ENCODE measurements around the gene GPC6.

The GPC6 gene

GRCh38 chr13:94317063-94317491 is 1090.5 kb downstream of the GPC6 start:
- H3K4me3 ChIP-seq (ENCODE audit: low read depth, low read length): no peak overlapping the region
- TF ChIP-seq MAX (IDR thresholded peaks at IDR 0.05; ENCODE audit: low read depth, low read length) (no peak), POLR2A (IDR thresholded peaks at IDR 0.05; ENCODE audit: extremely low read depth, insufficient read length) (no peak)
- no peak for DNase-seq (ENCODE audit: low read depth)

GRCh38 chr13:94318418-94318817 is 1091.8 kb downstream of the GPC6 start:
- no peak overlapping the region for H3K4me3 ChIP-seq (ENCODE audit: low read depth, low read length)
- no peak for TF ChIP-seq POLR2A (IDR thresholded peaks at IDR 0.05; ENCODE audit: extremely low read depth, insufficient read length)
- no peak for TF ChIP-seq CTCF (IDR thresholded peaks at IDR 0.05; ENCODE audit: low read depth, low read length)
- no peak for TF ChIP-seq MYC (IDR thresholded peaks at IDR 0.05; ENCODE audit: low read depth, low read length)
- no peak for TF ChIP-seq MAX (IDR thresholded peaks at IDR 0.05; ENCODE audit: low read depth, low read length)
- DNase-seq (ENCODE audit: low read depth): no peak

- no peak for DNase-seq (ENCODE audit: low read depth)
- TF ChIP-seq MYC (IDR thresholded peaks at IDR 0.05; ENCODE audit: low read depth, low read length) (no peak), POLR2A (IDR thresholded peaks at IDR 0.05; ENCODE audit: extremely low read depth, insufficient read length) (no peak), MAX (IDR thresholded peaks at IDR 0.05; ENCODE audit: low read depth, low read length) (no peak), CTCF (IDR thresholded peaks at IDR 0.05; ENCODE audit: low read depth, low read length) (no peak)
- H3K4me3 ChIP-seq (ENCODE audit: low read depth, low read length): no peak overlapping the region
Observed at GRCh38 chr13:94319501-94319900, 1092.9 kb downstream of the GPC6 start.

GRCh38 chr13:94322925-94323763 is 1096.5 kb downstream of the GPC6 start:
- DNase-seq (ENCODE audit: low read depth): peak; percentile 37
- no peak for TF ChIP-seq MAX (IDR thresholded peaks at IDR 0.05; ENCODE audit: low read depth, low read length)
- no peak for TF ChIP-seq POLR2A (IDR thresholded peaks at IDR 0.05; ENCODE audit: extremely low read depth, insufficient read length)
- no peak for TF ChIP-seq CTCF (IDR thresholded peaks at IDR 0.05; ENCODE audit: low read depth, low read length)
- TF ChIP-seq MYC (IDR thresholded peaks at IDR 0.05; ENCODE audit: low read depth, low read length): no peak
- H3K4me3 ChIP-seq (ENCODE audit: low read depth, low read length): no peak overlapping the region

GRCh38 chr13:94323764-94324758 is 1097.5 kb downstream of the GPC6 start:
- no peak overlapping the region for H3K4me3 ChIP-seq (ENCODE audit: low read depth, low read length)
- TF ChIP-seq POLR2A (IDR thresholded peaks at IDR 0.05; ENCODE audit: extremely low read depth, insufficient read length) (no peak), CTCF (IDR thresholded peaks at IDR 0.05; ENCODE audit: low read depth, low read length) (no peak)
- DNase-seq (ENCODE audit: low read depth): no peak

Data from NB4 (cell line).